GM12864 (cell line): ENCODE measurements around the gene CAV3.
A peak's percentile ranks its signal among the peaks of the same experiment; 100 is the strongest.
"Not testable (repeated sequence)": the region's sequence is repeated elsewhere in the genome, so short reads cannot be mapped to it uniquely, and the experiment has no call there.

Experiments
- DNase-seq: peaks from one replicate; pipeline ENCODE4 v3.0.0-alpha.2; 2011; ENCODE audit warnings: low read depth
- H3K4me3 ChIP-seq: 2 replicates; pipeline ENCODE4 v1.5.1; 2011; ENCODE audit warnings: mild to moderate bottlenecking, low read depth, low read length, control low read depth
- CTCF ChIP-seq: IDR thresholded peaks from 2 replicates; pipeline ENCODE4 v1.5.1; 2011; ENCODE audit warnings: low read depth, mild to moderate bottlenecking, moderate library complexity, low read length, control low read depth, inconsistent platforms; ENCODE audit errors: missing control alignments

Gene CAV3

GRCh38 chr3:8712045-8712907, 21.3 kb upstream of the CAV3 start:
- TF ChIP-seq CTCF, result no peak
- DNase-seq, result no peak

DNA sequence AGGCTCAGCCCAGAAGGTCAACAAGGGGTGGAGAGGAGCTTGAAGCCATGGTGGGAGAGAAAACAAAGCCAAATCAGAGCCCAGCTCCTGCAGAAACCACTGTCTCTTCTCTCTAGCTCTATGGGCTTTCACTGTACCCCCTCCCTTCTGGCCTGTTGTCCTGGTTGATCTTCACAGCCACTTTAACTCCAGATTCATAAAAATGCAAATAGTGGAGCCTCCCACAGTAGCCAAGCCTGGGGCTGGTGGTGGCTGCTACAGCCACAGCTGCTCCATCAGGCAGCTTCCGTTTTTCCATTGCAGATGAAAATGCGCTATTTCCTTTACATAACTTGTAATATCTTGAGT, 20.7 kb upstream of the CAV3 start:
- no peak for TF ChIP-seq CTCF
- no peak for DNase-seq
- H3K4me3 ChIP-seq, result no peak overlapping the region

More at GRCh38 chr3:8712045-8712907, 21.3 kb upstream of the CAV3 start:
- no peak overlapping the region for H3K4me3 ChIP-seq

DNA sequence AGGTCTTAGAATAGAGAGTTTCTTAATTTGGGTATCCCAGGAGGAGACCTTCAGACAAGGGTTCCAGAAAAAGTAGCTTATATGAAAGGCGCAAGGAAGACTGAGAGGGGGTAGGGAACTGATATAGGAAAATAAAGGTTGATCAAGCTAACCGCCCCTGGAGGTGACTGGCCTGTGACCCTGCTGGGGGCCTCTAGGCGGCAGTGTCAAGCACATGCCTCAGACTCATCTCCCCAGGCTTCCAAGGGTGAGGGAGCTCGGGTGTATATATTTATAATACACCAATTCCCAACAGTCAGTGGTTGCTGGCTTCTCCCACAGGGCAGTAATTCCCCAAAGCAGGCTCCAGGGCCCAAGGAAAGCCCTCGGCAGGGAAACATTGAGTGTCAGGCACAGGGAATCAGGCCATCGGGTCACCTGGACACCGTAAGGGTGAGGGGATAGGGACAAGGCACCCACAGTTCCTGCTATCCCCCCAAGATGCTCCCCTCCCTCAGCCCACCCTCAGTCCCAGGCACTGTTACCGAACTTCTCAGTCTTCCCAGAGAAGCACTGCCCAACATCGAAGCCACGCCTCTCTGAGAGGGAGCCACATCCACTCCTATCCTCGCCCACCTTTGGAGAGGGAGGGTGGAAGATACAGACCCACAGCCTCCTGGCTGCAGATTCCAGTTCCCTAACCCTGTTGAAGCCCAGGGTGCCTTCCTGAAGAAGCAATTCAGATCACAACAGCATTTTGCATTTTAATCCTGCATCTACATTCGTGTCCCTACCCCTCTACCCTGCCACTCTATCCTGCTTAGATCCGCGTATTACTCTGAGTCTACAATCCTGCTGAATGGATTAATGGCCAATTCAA, 19.5 kb upstream of the CAV3 start:
- peak; percentile 75 for TF ChIP-seq CTCF
- DNase-seq, result no peak
- H3K4me3 ChIP-seq, result no peak overlapping the region

GRCh38 chr3:8715757-8716156, 17.8 kb upstream of the CAV3 start:
- H3K4me3 ChIP-seq, DNase-seq: not testable (repeated sequence)

DNA sequence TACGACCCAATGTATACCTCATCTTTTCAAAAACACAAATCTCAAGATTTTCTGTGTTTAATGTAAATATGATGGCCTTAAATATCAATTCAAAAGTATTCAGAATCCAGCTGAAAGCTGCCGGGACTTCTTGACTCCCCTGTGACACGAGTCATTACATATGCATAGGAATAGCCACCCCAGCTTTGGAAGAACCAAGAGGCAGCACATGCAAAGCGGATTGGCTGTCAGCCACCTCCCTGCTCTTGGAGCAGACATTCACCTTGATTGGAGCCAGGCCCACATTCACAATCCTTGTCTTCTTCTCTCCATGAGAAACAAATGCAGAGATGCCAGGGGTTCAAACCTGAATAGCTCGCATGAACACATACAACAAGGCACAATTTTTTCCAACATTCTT, 10.8 kb upstream of the CAV3 start:
- no peak for DNase-seq
- TF ChIP-seq CTCF, result no peak
- no peak overlapping the region for H3K4me3 ChIP-seq

- H3K4me3 ChIP-seq, result no peak overlapping the region
- DNase-seq, result no peak
- TF ChIP-seq CTCF, result no peak
Observed at GRCh38 chr3:8723612-8724011, 10.0 kb upstream of the CAV3 start.

- no peak for TF ChIP-seq CTCF
- DNase-seq, result no peak
- no peak overlapping the region for H3K4me3 ChIP-seq
Observed at GRCh38 chr3:8724108-8724752, 9.4 kb upstream of the CAV3 start.
